HG03354 (cell line): ENCODE results near the gene TMPRSS11D.

ENCODE experiments used
- ATAC-seq: cut with Tn5 transposase; IDR thresholded peaks from one replicate; pipeline ENCODE4 v1.9.1; 2021; ENCODE audit warnings: mild to moderate bottlenecking; ENCODE audit not compliant: unreplicated experiment, poor library complexity, severe bottlenecking

Gene TMPRSS11D

GRCh38 chr4:67892253-67892652, 8.5 kb upstream of the TMPRSS11D start:
- no peak for ATAC-seq

DNA sequence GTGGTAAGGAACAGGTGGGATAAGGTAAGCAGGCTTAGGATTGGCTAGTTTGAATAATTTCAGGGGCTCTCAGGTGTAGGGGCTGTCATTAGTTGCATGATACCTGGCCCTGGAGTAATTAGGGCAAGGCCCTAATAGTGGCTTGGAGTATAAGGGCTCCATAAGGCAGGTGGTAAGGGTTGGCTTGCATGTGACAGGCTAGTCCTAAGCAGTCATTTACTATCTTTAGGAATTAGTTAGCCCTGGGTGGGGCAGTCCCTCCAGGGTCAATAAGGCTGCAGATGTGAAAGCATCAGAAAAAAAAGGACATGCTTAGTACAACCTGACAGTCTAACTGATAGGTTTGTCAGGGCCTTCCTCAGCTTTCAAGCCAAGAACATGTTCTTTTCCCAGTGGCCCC, 7.8 kb upstream of the TMPRSS11D start:
- ATAC-seq, result no peak

DNA sequence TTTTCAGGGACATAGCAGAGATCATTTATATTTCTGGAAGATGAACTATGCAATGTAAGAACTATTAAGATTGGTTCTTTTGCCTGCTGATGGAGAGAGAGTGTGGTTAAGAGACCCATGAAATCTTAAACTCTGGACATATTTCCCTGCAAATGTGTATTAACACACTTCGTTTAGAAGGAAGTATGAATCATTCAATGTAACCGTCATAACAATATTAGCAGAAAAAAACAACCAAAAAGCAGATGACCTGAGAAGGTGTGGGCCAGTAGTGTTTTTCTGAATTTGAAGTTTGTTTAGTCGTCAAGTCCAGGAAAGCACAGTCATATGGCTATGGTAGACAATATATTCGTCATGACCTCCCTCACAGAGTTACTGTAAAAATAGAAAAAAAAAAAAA, 2.5 kb upstream of the TMPRSS11D start:
- no peak for ATAC-seq

- no peak for ATAC-seq
Measured at GRCh38 chr4:67885762-67886161, 2.0 kb upstream of the TMPRSS11D start.

DNA sequence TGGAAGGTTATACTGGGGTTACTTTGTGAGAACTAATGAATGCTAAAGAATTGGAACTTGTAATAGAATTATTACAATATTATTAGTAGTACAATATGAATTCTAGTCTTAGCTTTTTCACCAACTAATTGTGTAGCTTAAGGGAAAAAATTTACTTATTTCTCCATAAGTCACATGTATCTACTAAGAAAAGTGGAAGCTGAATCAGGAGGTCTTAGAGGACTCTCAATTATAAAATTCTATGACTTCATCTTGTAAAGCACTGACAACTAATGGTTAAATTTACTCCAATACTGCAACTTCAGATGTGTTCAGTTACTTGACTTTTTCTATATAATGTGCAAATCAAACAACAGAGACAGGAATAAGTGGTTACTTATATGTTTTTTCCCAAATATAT, 899 bp upstream of the TMPRSS11D start:
- no peak for ATAC-seq

GRCh38 chr4:67883458-67883857, 344 bp downstream of the TMPRSS11D start:
- no peak for ATAC-seq

- no peak for ATAC-seq
Measured at GRCh38 chr4:67880866-67881610, 2.8 kb downstream of the TMPRSS11D start.

DNA sequence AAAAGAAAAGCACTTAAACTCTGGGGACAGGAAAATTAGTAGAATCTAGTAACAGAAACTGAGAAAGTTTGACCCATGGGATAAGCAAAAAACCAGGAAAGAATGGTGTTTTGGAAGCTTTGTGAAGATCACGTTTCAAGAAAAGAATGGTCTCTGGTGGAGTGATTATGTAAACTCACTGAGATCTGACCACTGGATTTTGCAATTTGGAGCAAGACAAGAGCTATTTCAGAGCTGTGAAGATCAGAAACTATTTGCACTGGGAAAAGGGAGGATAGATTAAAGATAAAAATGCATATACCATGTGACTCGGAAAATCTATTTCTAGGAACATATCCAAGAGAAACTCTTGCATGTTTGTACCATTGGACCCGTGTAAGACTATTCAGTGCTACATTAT, 4.3 kb downstream of the TMPRSS11D start:
- ATAC-seq, result no peak

GRCh38 chr4:67877086-67877485, 6.7 kb downstream of the TMPRSS11D start:
- no peak for ATAC-seq

GRCh38 chr4:67874986-67875385, 8.8 kb downstream of the TMPRSS11D start:
- no peak for ATAC-seq

GRCh38 chr4:67873116-67873515, 10.7 kb downstream of the TMPRSS11D start:
- no peak for ATAC-seq

GRCh38 chr4:67871867-67872266, 11.9 kb downstream of the TMPRSS11D start:
- peak; percentile 90 for ATAC-seq

GRCh38 chr4:67869580-67870190, 14.1 kb downstream of the TMPRSS11D start:
- ATAC-seq, result no peak

- no peak for ATAC-seq
Measured at GRCh38 chr4:67861513-67861912, 22.3 kb downstream of the TMPRSS11D start.

DNA sequence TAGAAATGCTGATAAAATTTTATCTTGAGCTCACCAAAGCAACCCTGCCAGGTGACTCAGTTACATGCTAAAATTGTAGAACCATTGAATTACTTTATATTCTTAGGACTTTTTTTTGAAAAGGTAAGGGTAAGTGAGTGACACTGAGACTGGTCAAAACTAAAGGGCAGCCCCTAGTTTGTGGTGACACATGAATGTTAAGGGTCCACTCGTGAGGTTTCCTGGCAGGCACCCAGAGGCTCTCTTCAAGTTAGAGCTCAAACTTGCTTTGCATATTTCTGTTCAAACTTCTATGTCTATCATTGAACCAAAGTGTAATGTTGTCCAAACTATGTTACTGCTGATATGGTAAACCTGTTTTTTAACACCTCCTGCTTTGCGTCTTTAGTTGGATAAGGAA, 30.5 kb downstream of the TMPRSS11D start:
- ATAC-seq, result no peak

DNA sequence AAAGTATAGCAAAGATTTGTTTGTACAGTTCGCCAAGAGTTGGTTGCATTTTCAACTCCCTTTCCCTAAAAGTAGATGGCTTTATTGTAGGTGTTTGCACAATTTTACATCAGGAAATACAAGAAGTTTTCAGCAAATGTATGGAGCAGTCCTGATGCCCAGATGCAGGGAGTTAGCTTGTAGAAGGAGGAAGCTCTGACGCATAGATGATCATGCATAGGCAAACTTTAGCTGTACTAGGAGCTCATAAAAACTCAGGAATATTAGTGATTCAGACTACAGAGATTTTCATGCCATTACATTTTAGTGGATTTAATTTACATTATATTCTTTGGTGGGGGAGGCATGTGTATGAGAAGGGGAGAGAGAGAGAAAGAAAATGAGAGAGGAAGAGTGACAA, 62.9 kb downstream of the TMPRSS11D start:
- ATAC-seq, result no peak

DNA sequence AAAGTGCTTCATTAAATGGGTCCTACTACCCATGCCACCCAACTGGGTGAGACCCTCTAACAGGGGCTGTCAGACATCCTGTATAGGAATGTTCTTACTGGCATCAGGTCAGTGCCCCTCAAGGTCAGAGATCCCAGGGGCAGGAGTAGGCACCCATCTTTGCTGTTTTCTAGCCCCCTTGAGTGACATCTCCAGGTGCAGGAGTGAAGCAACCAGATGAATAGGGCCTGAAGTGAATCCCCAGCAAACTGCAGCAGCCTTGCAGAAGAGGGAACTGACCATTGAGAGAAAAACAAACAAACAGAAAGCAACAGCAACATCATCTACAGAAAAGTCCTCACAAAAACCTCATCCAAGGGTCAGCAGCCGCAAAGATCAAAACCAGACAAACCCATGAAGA, 73.8 kb downstream of the TMPRSS11D start:
- ATAC-seq, result no peak

DNA sequence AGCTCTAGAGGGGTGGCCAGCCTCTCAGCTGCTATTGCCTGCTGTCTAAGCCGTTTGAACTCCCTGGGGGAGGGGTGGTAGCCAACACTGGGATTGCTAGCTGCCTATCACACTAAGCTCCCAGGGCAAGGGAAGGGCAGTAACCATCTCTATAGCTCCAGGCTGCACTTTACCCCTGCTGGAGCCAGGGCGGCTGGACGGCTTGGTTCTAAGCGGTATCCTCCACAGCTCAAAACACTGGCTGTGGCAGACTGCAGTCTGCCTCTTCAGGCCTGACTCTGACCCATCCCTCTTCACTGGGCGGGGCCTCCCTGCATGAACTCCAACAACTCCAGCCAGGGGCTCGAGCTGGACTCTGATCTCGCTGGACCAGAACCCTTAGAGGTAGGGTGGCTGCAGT, 74.3 kb downstream of the TMPRSS11D start:
- ATAC-seq, result no peak

DNA sequence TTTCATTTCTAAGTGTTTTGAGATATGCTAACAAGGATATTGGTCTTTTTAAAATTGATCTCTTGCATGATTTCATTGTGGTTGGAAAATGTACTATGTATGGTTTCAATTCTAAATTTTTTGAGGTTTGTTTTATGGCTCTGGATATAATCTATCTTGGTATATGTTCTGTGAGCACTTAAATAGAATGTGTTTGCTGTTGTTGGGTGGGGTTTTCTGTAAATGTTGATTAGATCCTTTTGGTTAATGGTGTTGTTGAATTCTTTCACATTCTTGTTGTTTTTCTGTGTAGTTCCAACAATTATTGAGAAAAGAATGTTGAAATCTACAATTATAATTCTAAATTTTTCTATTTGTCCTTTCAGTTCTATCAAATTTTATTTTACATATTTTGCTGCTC, 87.0 kb downstream of the TMPRSS11D start:
- no peak for ATAC-seq

DNA sequence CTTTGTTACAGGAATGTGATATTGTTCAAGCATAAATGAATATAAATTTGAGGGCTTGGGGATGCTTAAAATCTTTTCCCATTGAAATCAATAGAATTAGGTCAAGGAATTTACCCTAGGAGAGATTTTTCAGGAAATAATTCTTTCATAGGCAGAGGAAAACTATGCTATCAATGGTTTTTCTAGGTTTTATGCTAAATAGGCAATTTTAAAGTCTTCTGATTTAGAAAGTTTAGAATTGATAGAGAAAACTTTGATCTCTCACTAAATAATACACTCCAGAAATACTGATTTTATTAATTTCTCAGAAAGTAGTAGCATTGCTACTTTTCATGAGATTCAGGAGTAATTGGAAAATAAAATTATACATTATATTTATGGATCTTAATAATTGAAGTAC, 93.1 kb downstream of the TMPRSS11D start:
- no peak for ATAC-seq

DNA sequence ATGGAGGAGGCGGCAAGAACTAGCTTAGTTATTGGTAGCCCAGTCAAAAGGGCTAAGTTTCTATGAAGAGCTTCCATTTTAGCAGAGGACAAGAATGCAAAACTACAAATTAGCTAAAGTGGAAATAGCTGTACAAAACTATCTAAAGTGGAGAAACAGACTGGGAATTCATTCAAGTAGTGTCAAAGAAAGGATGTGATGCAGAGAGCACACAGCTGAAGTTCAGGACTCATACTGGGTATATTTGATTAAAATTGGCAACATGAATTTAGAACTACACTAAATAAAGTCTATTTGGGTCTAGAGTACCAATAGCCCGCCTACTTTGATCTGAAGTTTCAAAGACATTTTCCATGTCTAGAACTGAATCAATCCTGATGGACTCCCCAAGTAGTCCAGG, 96.5 kb downstream of the TMPRSS11D start:
- no peak for ATAC-seq

GRCh38 chr4:67785528-67785927, 98.3 kb downstream of the TMPRSS11D start:
- ATAC-seq, result no peak
